ENCODE results near the gene CACNA1B. TPM values are rescaled to one million over a fixed set of nuclear protein-coding genes. Genes with fewer than 3 reads are reported as not detected.

The CACNA1B gene
- total RNA-seq, 6 donors from 2014 or later, result 0.03 to 0.15 (median 0.03) TPM; not detected in 3

GRCh38 chr9:138020120-138020794, 142.7 kb downstream of the CACNA1B start:
- TF ChIP-seq POLR2A (IDR thresholded peaks at IDR 0.05) (no peak), POLR2AphosphoS5 (IDR thresholded peaks at IDR 0.05) (no peak), CTCF (IDR thresholded peaks at IDR 0.05) (no peak), EP300 (IDR thresholded peaks at IDR 0.05) (no peak)
- ATAC-seq (ENCODE audit: low FRiP score in 2 of 2), result peak in 1 of 2 donors; percentile 5
- Histone ChIP-seq H3K9me3 (no peaks in the 10 kb centered on the region), H3K36me3 (no peaks in the 10 kb centered on the region), H3K4me1 (peaks cover 0 to 13% (median 4%) of the 10 kb centered on the region in 4 donors), H3K4me3 (no peak overlapping the region), H3K27ac (no peak overlapping the region), H3K27me3 (peaks cover 0 to 16% (median 4%) of the 10 kb centered on the region in 4 donors)
- peak; percentile 18 to 80 for DNase-seq
- WGBS, 2 donors, result 74 to 84% methylated on average over 11 to 12 of the region's 13 CpGs

GRCh38 chr9:138020795-138021182, 143.2 kb downstream of the CACNA1B start:
- WGBS, 2 donors, result 57 to 78% methylated on average over 1 to 4 of the region's 5 CpGs

GRCh38 chr9:138021251-138022056, 143.9 kb downstream of the CACNA1B start:
- Histone ChIP-seq H3K36me3 (no peaks in the 10 kb centered on the region), H3K4me1 (peaks cover 0 to 13% (median 4%) of the 10 kb centered on the region in 4 donors), H3K4me3 (no peak overlapping the region), H3K9me3 (no peaks in the 10 kb centered on the region), H3K27ac (no peak overlapping the region), H3K27me3 (peaks cover 0 to 16% (median 4%) of the 10 kb centered on the region in 4 donors)
- 80 to 84% methylated on average over 13 to 15 of the region's 15 CpGs for WGBS, 2 donors
- ATAC-seq (ENCODE audit: low FRiP score in 2 of 2) (no peak), DNase-seq (peak in 1 of 2 donors; percentile 48)
- no peak for TF ChIP-seq CTCF (IDR thresholded peaks at IDR 0.05)
- TF ChIP-seq EP300 (IDR thresholded peaks at IDR 0.05), result no peak
- TF ChIP-seq POLR2A (IDR thresholded peaks at IDR 0.05), result no peak
- no peak for TF ChIP-seq POLR2AphosphoS5 (IDR thresholded peaks at IDR 0.05)

More at GRCh38 chr9:138020795-138021182, 143.2 kb downstream of the CACNA1B start:
- Histone ChIP-seq H3K27me3 (peaks cover 0 to 16% (median 4%) of the 10 kb centered on the region in 4 donors), H3K9me3 (no peaks in the 10 kb centered on the region), H3K27ac (no peak overlapping the region), H3K36me3 (no peaks in the 10 kb centered on the region), H3K4me1 (peaks cover 0 to 13% (median 4%) of the 10 kb centered on the region in 4 donors), H3K4me3 (no peak overlapping the region)
- peak in 1 of 2 donors; percentile 17 for ATAC-seq (ENCODE audit: low FRiP score in 2 of 2)
- TF ChIP-seq CTCF (IDR thresholded peaks at IDR 0.05), result no peak
- no peak for TF ChIP-seq POLR2A (IDR thresholded peaks at IDR 0.05)
- no peak for TF ChIP-seq POLR2AphosphoS5 (IDR thresholded peaks at IDR 0.05)
- TF ChIP-seq EP300 (IDR thresholded peaks at IDR 0.05), result no peak
- DNase-seq, result no peak

- H3K27me3 ChIP-seq, result peaks cover 0 to 16% (median 4%) of the 10 kb centered on the region in 4 donors
- no peaks in the 10 kb centered on the region for H3K9me3 ChIP-seq
- peaks cover 0 to 13% (median 4%) of the 10 kb centered on the region in 4 donors for H3K4me1 ChIP-seq
- WGBS, 2 donors, result 46 to 54% methylated on average over 6 to 15 of the region's 17 CpGs
- no peak overlapping the region for H3K27ac ChIP-seq
- DNase-seq (peak; percentile 19 to 39), ATAC-seq (ENCODE audit: low FRiP score in 2 of 2) (no peak)
- no peaks in the 10 kb centered on the region for H3K36me3 ChIP-seq
- no peak for TF ChIP-seq POLR2AphosphoS5 (IDR thresholded peaks at IDR 0.05)
- TF ChIP-seq EP300 (IDR thresholded peaks at IDR 0.05), result no peak
- no peak for TF ChIP-seq POLR2A (IDR thresholded peaks at IDR 0.05)
- peak in 1 of 6 experiments; percentile 12 for TF ChIP-seq CTCF (IDR thresholded peaks at IDR 0.05)
- H3K4me3 ChIP-seq, result no peak overlapping the region
These were observed 144.6 kb downstream of the CACNA1B start for GRCh38 chr9:138022121-138022741.

Data from upper lobe of left lung (tissue), 6 donors.